ENCODE measurements around the gene WNK4.

WNK4 gene

DNA sequence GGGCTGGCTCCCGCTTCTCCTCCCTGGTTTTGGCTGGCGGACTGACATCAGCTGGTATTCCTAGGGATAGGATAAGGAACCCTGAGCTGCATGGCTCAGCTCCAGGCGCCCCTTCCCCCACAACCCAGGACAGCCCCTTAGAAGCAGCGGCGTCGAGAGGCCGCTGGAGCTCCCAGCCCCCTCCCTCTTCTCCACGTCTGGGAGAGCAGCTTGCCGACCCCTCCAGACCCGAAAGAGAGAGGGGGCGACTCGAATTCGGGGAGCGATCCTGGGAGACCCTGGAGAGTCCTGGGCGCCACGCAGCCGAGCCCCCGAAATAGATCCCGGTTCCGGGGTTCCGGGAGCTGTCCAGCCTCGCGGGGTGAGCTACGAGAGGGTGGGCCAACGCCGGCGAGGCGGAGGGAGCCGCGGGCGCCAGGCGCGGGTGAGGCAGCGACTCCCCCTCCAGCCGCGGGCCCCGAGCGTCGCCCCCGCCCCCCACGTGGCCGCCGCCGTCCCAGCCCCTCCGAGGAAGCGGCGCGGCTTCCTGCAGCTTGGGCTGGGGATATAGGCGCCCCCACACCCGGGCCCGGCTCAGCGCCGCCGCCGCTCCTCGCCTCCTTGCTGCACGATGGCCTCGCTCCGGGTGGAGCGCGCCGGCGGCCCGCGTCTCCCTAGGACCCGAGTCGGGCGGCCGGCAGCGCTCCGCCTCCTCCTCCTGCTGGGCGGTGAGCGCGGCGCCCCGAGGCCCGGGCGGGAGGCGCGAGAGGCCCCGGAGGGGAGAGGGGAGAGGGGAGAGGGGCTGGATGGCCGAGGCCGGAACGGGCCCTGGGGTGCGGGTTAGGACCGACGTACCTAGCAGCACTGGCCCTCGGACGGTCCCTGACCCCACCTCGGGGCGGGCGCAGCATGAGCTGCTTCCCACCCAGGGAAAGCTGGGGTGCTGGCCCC lies 19.5 kb upstream of the WNK4 start, which contains the start of gene RAMP2:
TSS of gene RAMP2 (plus strand) at position 576 of the 930 bp plus-strand sequence. CDS start at position 611, 35 bp downstream.
- Histone ChIP-seq H4K20me1 (ENCODE audit: insufficient read depth, low read length) (no peaks in the 10 kb centered on the region), H3K27me3 (replicated peaks; ENCODE audit: insufficient read depth, low read length) (0 out of 2 replicates have a peak, but pooled peaks cover 4% of the 10 kb centered on the region), H2AFZ (ENCODE audit: low read length) (peak within 1 kb of the TSS; percentile 31; the same call in 1 of the 2 replicates), H3K9me3 (replicated peaks; ENCODE audit: insufficient read depth, low read length) (no peaks in the 10 kb centered on the region), H3K79me2 (ENCODE audit: low read length) (no peaks in the 10 kb centered on the region), H3K4me3 (ENCODE audit: low read length) (peak within 1 kb of the TSS; percentile 36; the same call in 1 of the 2 replicates), H3K27ac (ENCODE audit: low read length) (no peak within 1 kb of the TSS), H3K4me2 (ENCODE audit: low read depth, low read length) (peak within 1 kb of the TSS; percentile 61), H3K4me1 (ENCODE audit: low read length) (peaks cover 18% of the 10 kb centered on the region), H3K36me3 (replicated peaks; ENCODE audit: insufficient read depth, low read length) (no peaks in the 10 kb centered on the region), H3K9ac (ENCODE audit: low read length) (no peak within 1 kb of the TSS), H3F3A (ENCODE audit: insufficient read depth, low read length) (no peaks in the 10 kb centered on the region; the same call in 1 of the 2 replicates), H3K9me2 (replicated peaks; ENCODE audit: insufficient read depth, low read length) (no peaks in the 10 kb centered on the region)
- no peak for DNase-seq
- TF ChIP-seq, protein P1, sequence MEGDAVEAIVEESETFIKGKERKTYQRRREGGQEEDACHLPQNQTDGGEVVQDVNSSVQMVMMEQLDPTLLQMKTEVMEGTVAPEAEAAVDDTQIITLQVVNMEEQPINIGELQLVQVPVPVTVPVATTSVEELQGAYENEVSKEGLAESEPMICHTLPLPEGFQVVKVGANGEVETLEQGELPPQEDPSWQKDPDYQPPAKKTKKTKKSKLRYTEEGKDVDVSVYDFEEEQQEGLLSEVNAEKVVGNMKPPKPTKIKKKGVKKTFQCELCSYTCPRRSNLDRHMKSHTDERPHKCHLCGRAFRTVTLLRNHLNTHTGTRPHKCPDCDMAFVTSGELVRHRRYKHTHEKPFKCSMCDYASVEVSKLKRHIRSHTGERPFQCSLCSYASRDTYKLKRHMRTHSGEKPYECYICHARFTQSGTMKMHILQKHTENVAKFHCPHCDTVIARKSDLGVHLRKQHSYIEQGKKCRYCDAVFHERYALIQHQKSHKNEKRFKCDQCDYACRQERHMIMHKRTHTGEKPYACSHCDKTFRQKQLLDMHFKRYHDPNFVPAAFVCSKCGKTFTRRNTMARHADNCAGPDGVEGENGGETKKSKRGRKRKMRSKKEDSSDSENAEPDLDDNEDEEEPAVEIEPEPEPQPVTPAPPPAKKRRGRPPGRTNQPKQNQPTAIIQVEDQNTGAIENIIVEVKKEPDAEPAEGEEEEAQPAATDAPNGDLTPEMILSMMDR (IDR thresholded peaks at IDR 0.05; ENCODE audit: low read length) = no peak

DNA sequence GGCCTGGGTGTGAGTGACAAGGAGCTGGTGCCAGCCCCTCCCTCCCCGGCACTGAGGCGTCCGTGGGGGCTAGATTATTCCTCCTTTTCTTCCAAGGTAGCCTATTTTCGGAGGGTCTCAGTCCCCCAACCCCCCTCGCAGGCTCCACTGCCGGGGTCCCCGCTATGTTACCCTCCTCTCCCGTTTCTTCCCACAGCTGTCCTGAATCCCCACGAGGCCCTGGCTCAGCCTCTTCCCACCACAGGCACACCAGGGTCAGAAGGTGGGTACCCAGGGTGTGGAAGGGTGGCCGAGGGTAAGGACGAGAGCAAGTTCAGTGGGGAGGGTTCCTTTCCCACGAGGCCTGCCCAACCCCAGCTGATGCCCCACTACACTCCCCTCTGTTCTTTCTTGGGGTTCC lies 18.8 kb upstream of the WNK4 start:
- Histone ChIP-seq H3K4me1 (ENCODE audit: low read length) (peaks cover 18% of the 10 kb centered on the region), H3K9ac (ENCODE audit: low read length) (no peak overlapping the region), H3F3A (ENCODE audit: insufficient read depth, low read length) (no peaks in the 10 kb centered on the region; the same call in 1 of the 2 replicates), H3K4me2 (ENCODE audit: low read depth, low read length) (peak overlapping the region; percentile 61; the same call in 1 of the 2 replicates), H3K27ac (ENCODE audit: low read length) (no peak overlapping the region), H3K36me3 (replicated peaks; ENCODE audit: insufficient read depth, low read length) (no peaks in the 10 kb centered on the region), H3K9me3 (replicated peaks; ENCODE audit: insufficient read depth, low read length) (no peaks in the 10 kb centered on the region), H3K79me2 (ENCODE audit: low read length) (no peaks in the 10 kb centered on the region), H4K20me1 (ENCODE audit: insufficient read depth, low read length) (no peaks in the 10 kb centered on the region), H3K27me3 (replicated peaks; ENCODE audit: insufficient read depth, low read length) (0 out of 2 replicates have a peak, but pooled peaks cover 4% of the 10 kb centered on the region), H2AFZ (ENCODE audit: low read length) (0 out of 2 replicates have a peak overlapping the region, but pooled peaks have one; percentile 31), H3K9me2 (replicated peaks; ENCODE audit: insufficient read depth, low read length) (no peaks in the 10 kb centered on the region), H3K4me3 (ENCODE audit: low read length) (0 out of 2 replicates have a peak overlapping the region, but pooled peaks have one; percentile 36)
- TF ChIP-seq, protein P1 (IDR thresholded peaks at IDR 0.05; ENCODE audit: low read length) = no peak
- TF ChIP-seq EZH2phosphoT487 (IDR thresholded peaks at IDR 0.05; ENCODE audit: low read length) = no peak
- no peak for TF ChIP-seq EZH2 (optimal IDR thresholded peaks at IDR 0.05; ENCODE audit: low read depth, low read length)
- DNase-seq = no peak

DNA sequence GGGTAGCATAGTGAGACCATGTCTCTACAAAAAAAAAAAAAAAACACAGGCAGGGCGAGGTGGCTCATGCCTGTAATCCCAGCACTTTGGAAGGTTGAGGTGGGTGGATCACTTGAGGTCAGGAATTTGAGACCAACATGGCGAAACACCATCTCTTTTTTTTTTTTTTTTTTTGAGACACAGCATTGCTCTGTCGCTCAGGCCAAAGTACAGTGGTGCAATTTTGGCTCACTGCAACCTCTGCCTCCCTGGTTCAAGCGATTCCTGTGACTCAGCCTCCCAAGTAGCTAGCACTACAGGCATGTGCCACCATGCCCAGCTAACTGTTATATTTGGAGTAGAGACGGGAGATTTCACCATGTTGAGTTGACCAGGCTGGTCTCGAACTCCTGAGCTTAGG lies 14.3 kb upstream of the WNK4 start:
- TF ChIP-seq EZH2phosphoT487 (IDR thresholded peaks at IDR 0.05; ENCODE audit: low read length) (no peak), EZH2 (optimal IDR thresholded peaks at IDR 0.05; ENCODE audit: low read depth, low read length) (no peak)
- TF ChIP-seq, protein P1 (IDR thresholded peaks at IDR 0.05; ENCODE audit: low read length) = no peak
- H3K9me2 ChIP-seq (replicated peaks; ENCODE audit: insufficient read depth, low read length) = no peaks in the 10 kb centered on the region
- no peak overlapping the region for H3K4me2 ChIP-seq (ENCODE audit: low read depth, low read length)
- 0 out of 2 replicates have a peak, but pooled peaks cover 5% of the 10 kb centered on the region for H3K27me3 ChIP-seq (replicated peaks; ENCODE audit: insufficient read depth, low read length)
- H3K36me3 ChIP-seq (replicated peaks; ENCODE audit: insufficient read depth, low read length) = no peaks in the 10 kb centered on the region
- no peak overlapping the region for H3K9ac ChIP-seq (ENCODE audit: low read length)
- H3K4me1 ChIP-seq (ENCODE audit: low read length) = peaks cover 6% of the 10 kb centered on the region
- H3K4me3 ChIP-seq (ENCODE audit: low read length) = no peak overlapping the region
- DNase-seq = no peak
- no peak overlapping the region for H3K27ac ChIP-seq (ENCODE audit: low read length)
- no peak overlapping the region for H2AFZ ChIP-seq (ENCODE audit: low read length)
- H3K9me3 ChIP-seq (replicated peaks; ENCODE audit: insufficient read depth, low read length) = no peaks in the 10 kb centered on the region
- H4K20me1 ChIP-seq (ENCODE audit: insufficient read depth, low read length) = no peaks in the 10 kb centered on the region
- no peaks in the 10 kb centered on the region for H3K79me2 ChIP-seq (ENCODE audit: low read length)
- no peaks in the 10 kb centered on the region for H3F3A ChIP-seq (ENCODE audit: insufficient read depth, low read length)

Data from MM.1S (cell line).